Measurements from ENCODE around the gene TPGS1. TPM values are rescaled to one million over a fixed set of nuclear protein-coding genes. Genes with fewer than 3 reads are reported as not detected.

The TPGS1 gene
- total RNA-seq, 4 donors from 2014 or later: 23.4 to 73.8 (median 62.1) TPM

DNA sequence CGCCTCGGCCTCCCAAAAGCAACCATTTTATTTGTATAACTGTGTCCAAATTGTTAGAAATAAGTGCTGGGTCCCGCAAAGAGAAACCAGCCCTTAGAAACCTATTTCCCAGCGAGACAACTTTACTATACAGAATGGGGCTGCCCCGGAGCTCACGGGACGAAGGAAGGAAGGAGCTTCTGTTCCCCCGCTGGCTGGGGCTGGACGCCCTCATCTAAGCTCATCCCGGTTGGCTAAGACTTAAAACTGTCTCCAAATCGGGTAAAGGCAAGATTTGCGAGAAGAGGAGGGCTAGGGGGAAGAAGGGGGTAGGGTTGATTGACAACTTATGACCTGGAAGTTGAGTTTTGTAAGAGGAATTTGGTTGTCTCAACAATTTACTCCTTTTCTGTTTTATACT, 52.8 kb downstream of the TPGS1 start:
- intact Hi-C loops (cut with DNase I; ENCODE audit: low total_unique reads): no loop called here
- WGBS, 2 donors: 75 to 76% methylated on average over 12 of the region's 12 CpGs
- TF ChIP-seq POLR2A (IDR thresholded peaks at IDR 0.05) (no peak), CTCF (IDR thresholded peaks at IDR 0.05) (no peak)
- DNase-seq (ENCODE audit: low spot score in 2 of 2): no peak
- H3K4me3 ChIP-seq (ENCODE audit: low read depth, poor library complexity, severe bottlenecking): no peak overlapping the region

DNA sequence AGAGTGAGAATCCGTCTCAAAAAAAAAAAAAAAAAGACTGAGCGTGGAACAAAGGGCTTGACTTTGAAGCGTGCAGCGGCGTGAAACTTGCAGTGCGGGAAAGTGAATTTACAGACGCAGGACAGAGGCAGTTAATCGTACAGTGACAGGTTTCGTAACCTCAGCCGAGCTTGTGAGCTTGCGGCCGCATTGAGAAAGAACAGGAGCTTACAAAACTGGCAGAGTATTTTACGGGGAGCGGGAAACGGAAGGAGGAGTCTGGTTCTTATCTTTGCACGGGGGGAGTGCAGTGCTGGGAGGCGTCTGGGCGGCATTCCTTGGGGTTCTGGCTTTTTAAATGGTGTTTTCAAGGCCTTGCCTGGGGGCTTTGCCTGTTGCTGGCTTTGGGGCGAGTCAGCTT, 59.1 kb downstream of the TPGS1 start:
- intact Hi-C loops (cut with DNase I; ENCODE audit: low total_unique reads): no loop called here
- no peak overlapping the region for H3K4me3 ChIP-seq (ENCODE audit: low read depth, poor library complexity, severe bottlenecking)
- TF ChIP-seq POLR2A (IDR thresholded peaks at IDR 0.05): no peak
- no peak for TF ChIP-seq CTCF (IDR thresholded peaks at IDR 0.05)
- 36 to 48% methylated on average over 19 of the region's 19 CpGs for WGBS, 2 donors
- DNase-seq (ENCODE audit: low spot score in 2 of 2): no peak

GRCh38 chr19:566844-567243, 59.5 kb downstream of the TPGS1 start:
- no peak overlapping the region for H3K4me3 ChIP-seq (ENCODE audit: low read depth, poor library complexity, severe bottlenecking)
- WGBS, 2 donors: 58 to 67% methylated on average over 16 of the region's 16 CpGs
- intact Hi-C loops (cut with DNase I; ENCODE audit: low total_unique reads): no loop called here
- DNase-seq (ENCODE audit: low spot score in 2 of 2): no peak
- TF ChIP-seq CTCF (IDR thresholded peaks at IDR 0.05) (no peak), POLR2A (IDR thresholded peaks at IDR 0.05) (no peak)

- TF ChIP-seq CTCF (IDR thresholded peaks at IDR 0.05): no peak
- TF ChIP-seq POLR2A (IDR thresholded peaks at IDR 0.05): no peak
- 86 to 89% methylated on average over 17 to 22 of the region's 22 CpGs for WGBS, 2 donors
- no peak overlapping the region for H3K4me3 ChIP-seq (ENCODE audit: low read depth, poor library complexity, severe bottlenecking)
- intact Hi-C loops (cut with DNase I; ENCODE audit: low total_unique reads): no loop called here
- no peak for DNase-seq (ENCODE audit: low spot score in 2 of 2)
Measured at GRCh38 chr19:567296-567900, 60.1 kb downstream of the TPGS1 start.

Other genes starting within 250 kb of the TPGS1 start
- 100 to 1,000 TPM in 2 of 4 donors, 10 to 100 TPM in 2; 68.2 to 134 (median 102) TPM for gene PLPP2, start 216.1 kb upstream of the TPGS1 start, total RNA-seq
- gene MIER2, start 162.7 kb upstream of the TPGS1 start, total RNA-seq: 10 to 100 TPM; 24.6 to 76.3 (median 51.8) TPM
- 1 to 10 TPM in 3 of 4 donors, under 1 TPM in 1; 0.81 to 3.1 (median 2.1) TPM for gene C2CD4C, start 98.3 kb upstream of the TPGS1 start, total RNA-seq
- gene SHC2, start 46.5 kb upstream of the TPGS1 start, total RNA-seq: 10 to 100 TPM; 14.6 to 25.0 (median 17.8) TPM
- under 1 TPM in 2 of 4 donors, not detected in 2; 0.34 to 0.57 TPM for gene MADCAM1, start 11.0 kb upstream of the TPGS1 start, total RNA-seq
- 100 to 1,000 TPM; 129 to 214 (median 140) TPM for gene CDC34, start 24.3 kb downstream of the TPGS1 start, total RNA-seq
- 1 to 10 TPM in 2 of 4 donors, under 1 TPM in 1, not detected in 1; 0.29 to 1.5 (median 1.3) TPM for gene GZMM, start 36.6 kb downstream of the TPGS1 start, total RNA-seq
- 100 to 1,000 TPM; 288 to 344 (median 307) TPM for gene BSG, start 65.1 kb downstream of the TPGS1 start, total RNA-seq
- gene HCN2, start 82.4 kb downstream of the TPGS1 start, total RNA-seq: 1 to 10 TPM in 2 of 4 donors, under 1 TPM in 2; 0.21 to 1.7 (median 1.1) TPM
- 10 to 100 TPM; 37.8 to 61.1 (median 46.9) TPM for gene POLRMT, start 126.0 kb downstream of the TPGS1 start, total RNA-seq
- gene FGF22, start 132.4 kb downstream of the TPGS1 start, total RNA-seq: 10 to 100 TPM; 16.1 to 41.8 (median 25.6) TPM
- 100 to 1,000 TPM in 3 of 4 donors, 10 to 100 TPM in 1; 96.6 to 156 (median 126) TPM for gene RNF126, start 155.7 kb downstream of the TPGS1 start, total RNA-seq
- 10 to 100 TPM; 14.4 to 51.6 (median 43.5) TPM for gene FSTL3, start 168.9 kb downstream of the TPGS1 start, total RNA-seq
- gene PRSS57, start 188.0 kb downstream of the TPGS1 start, total RNA-seq: under 1 TPM in 1 of 4 donors, not detected in 3; 0.32 TPM
- gene PALM, start 201.4 kb downstream of the TPGS1 start, total RNA-seq: 10 to 100 TPM; 25.1 to 92.3 (median 41.9) TPM
- gene MISP, start 243.6 kb downstream of the TPGS1 start, total RNA-seq: 1 to 10 TPM in 2 of 4 donors, under 1 TPM in 2; 0.08 to 2.8 (median 0.92) TPM

Data from lower leg skin (tissue), 4 donors.